Neural cell (in vitro differentiated cells): ENCODE measurements around the gene DOK6. TPM values are rescaled to one million over a fixed set of nuclear protein-coding genes. Genes with fewer than 3 reads are reported as not detected.

ENCODE experiments used
- H2AFZ ChIP-seq: fragments of 200-600, 300-800 bp; sonication (generic), shearing (Covaris generic); 2 replicates; pipeline ENCODE4 v1.6.0; 2014; ENCODE audit warnings: low read depth, mild to moderate bottlenecking, antibody characterized with exemption, low read length, moderate library complexity
- H3F3A ChIP-seq: fragments of 200-600 bp; shearing (Covaris generic); 2 replicates; pipeline ENCODE4 v1.6.1; 2016; ENCODE audit warnings: mild to moderate bottlenecking, moderate library complexity, mixed read lengths, antibody characterized with exemption, low read length; ENCODE audit not compliant: insufficient read depth, poor library complexity, severe bottlenecking
- H3K27ac ChIP-seq: fragments of 200-600, 300-800 bp; sonication (generic), shearing (Covaris generic); 2 replicates; pipeline ENCODE4 v1.5.1; 2014; ENCODE audit warnings: mild to moderate bottlenecking, low read length, moderate library complexity
- H3K27me3 ChIP-seq: fragments of 300-800, 200-600 bp; sonication (generic), shearing (Covaris generic); 2 replicates; pipeline ENCODE4 v1.6.0; 2014; ENCODE audit warnings: mild to moderate bottlenecking, low read depth, low read length, moderate library complexity; ENCODE audit not compliant: insufficient read depth
- H3K36me3 ChIP-seq: fragments of 300-800, 200-600 bp; sonication (generic), shearing (Covaris generic); 2 replicates; pipeline ENCODE4 v1.5.1; 2014; ENCODE audit warnings: mild to moderate bottlenecking, antibody characterized with exemption, low read length, moderate library complexity; ENCODE audit not compliant: insufficient read depth
- H3K4me2 ChIP-seq: fragments of 300-800, 200-600 bp; sonication (generic), shearing (Covaris generic); 2 replicates; pipeline ENCODE4 v1.6.0; 2014; ENCODE audit warnings: mild to moderate bottlenecking, low read length
- H3K4me3 ChIP-seq: fragments of 300-800, 200-600 bp; sonication (generic), shearing (Covaris generic); 2 replicates; pipeline ENCODE4 v1.5.1; 2014; ENCODE audit warnings: mild to moderate bottlenecking, low read length, moderate library complexity
- H3K79me2 ChIP-seq: fragments of 200-600 bp; shearing (Covaris generic); replicated peaks from 2 replicates; pipeline ENCODE4 v1.6.0; 2014; ENCODE audit warnings: mild to moderate bottlenecking, low read length, moderate library complexity; ENCODE audit not compliant: insufficient read depth
- H3K9ac ChIP-seq: fragments of 300-800, 200-600 bp; sonication (generic), shearing (Covaris generic); 2 replicates; pipeline ENCODE4 v1.6.1; 2016; ENCODE audit warnings: mild to moderate bottlenecking, low read length, mixed read lengths
- H3K9me2 ChIP-seq: fragments of 200-600 bp; shearing (Covaris generic); 2 replicates; pipeline ENCODE4 v1.6.1; 2016; ENCODE audit warnings: mild to moderate bottlenecking, low read length, mixed read lengths; ENCODE audit not compliant: insufficient read depth
- H3K9me3 ChIP-seq: fragments of 200-600, 300-800 bp; sonication (generic), shearing (Covaris generic); 2 replicates; pipeline ENCODE4 v1.6.1; 2016; ENCODE audit warnings: mild to moderate bottlenecking, mixed run types, low read length, moderate library complexity, mixed read lengths
- H4K20me1 ChIP-seq: fragments of 200-600 bp; shearing (Covaris generic); 2 replicates; pipeline ENCODE4 v1.6.1; 2016; ENCODE audit warnings: mild to moderate bottlenecking, mixed run types; ENCODE audit not compliant: insufficient read depth
- CTCF ChIP-seq: fragments of 450-650 bp; IDR thresholded peaks from 2 replicates; pipeline ENCODE4 v1.5.1; 2014; ENCODE audit warnings: antibody characterized with exemption, mild to moderate bottlenecking, moderate library complexity; ENCODE audit not compliant: poor library complexity, severe bottlenecking
- EP300 ChIP-seq: fragments of 450-650 bp; conservative IDR thresholded peaks from 2 replicates; pipeline ENCODE4 v1.6.1; 2014; ENCODE audit warnings: antibody characterized with exemption, mild to moderate bottlenecking, moderate library complexity; ENCODE audit not compliant: poor library complexity, severe bottlenecking
- EZH2 ChIP-seq: fragments of 200-600, 300-800 bp; shearing (Covaris generic), sonication (generic); IDR thresholded peaks from 2 replicates; pipeline ENCODE4 v1.6.1; 2014; ENCODE audit warnings: antibody characterized with exemption, low read length, borderline replicate concordance, mild to moderate bottlenecking; ENCODE audit not compliant: insufficient read depth, poor library complexity, severe bottlenecking
- MXI1 ChIP-seq: fragments of 450-650 bp; conservative IDR thresholded peaks from 2 replicates; pipeline ENCODE4 v1.6.1; 2014; ENCODE audit warnings: antibody characterized with exemption, mild to moderate bottlenecking; ENCODE audit not compliant: poor library complexity, severe bottlenecking
- POLR2AphosphoS5 ChIP-seq: IDR thresholded peaks from 2 replicates; pipeline ENCODE4 v1.6.1; 2012
- RAD21 ChIP-seq: fragments of 450-650 bp; conservative IDR thresholded peaks from 2 replicates; pipeline ENCODE4 v1.6.1; 2014; ENCODE audit warnings: antibody characterized with exemption, mild to moderate bottlenecking, moderate library complexity
- REST ChIP-seq: IDR thresholded peaks from 2 replicates; pipeline ENCODE4 v1.6.1; 2012; ENCODE audit warnings: borderline replicate concordance
- SMC3 ChIP-seq: fragments of 450-650 bp; conservative IDR thresholded peaks from 2 replicates; pipeline ENCODE4 v1.6.1; 2014; ENCODE audit warnings: antibody characterized with exemption, mild to moderate bottlenecking, moderate library complexity; ENCODE audit not compliant: poor library complexity
- TAF1 ChIP-seq: IDR thresholded peaks from 2 replicates; pipeline ENCODE4 v1.6.1; 2012; ENCODE audit warnings: low read depth
- polyA plus RNA-seq: library from polyadenylated mRNA; depleted of rRNA; stranded (reverse); fragments of >200 nt; gene quantifications from 2 replicates; pipeline ENCODE4 v1.2.3, GENCODE V29; 2014

DOK6 gene
- polyA plus RNA-seq, 1 donor from 2014 or later, result 9.7 TPM

GRCh38 chr18:69730664-69731063, 330.0 kb downstream of the DOK6 start:
- Histone ChIP-seq H3K9me2 (no peaks in the 10 kb centered on the region), H4K20me1 (no peaks in the 10 kb centered on the region), H3K9me3 (no peaks in the 10 kb centered on the region), H3K36me3 (no peaks in the 10 kb centered on the region), H3K4me3 (no peak overlapping the region), H3K79me2 (no peaks in the 10 kb centered on the region), H3K27ac (no peak overlapping the region), H3F3A (no peaks in the 10 kb centered on the region), H3K27me3 (no peaks in the 10 kb centered on the region), H3K4me2 (no peak overlapping the region), H3K9ac (no peak overlapping the region), H2AFZ (no peak overlapping the region)
- no peak for TF ChIP-seq SMC3
- no peak for TF ChIP-seq REST
- TF ChIP-seq EP300, result no peak
- TF ChIP-seq POLR2AphosphoS5, result no peak
- TF ChIP-seq MXI1, result no peak
- TF ChIP-seq RAD21, result no peak
- no peak for TF ChIP-seq TAF1
- no peak for TF ChIP-seq EZH2
- no peak for TF ChIP-seq CTCF

- H3K9me3 ChIP-seq, result no peaks in the 10 kb centered on the region
- H4K20me1 ChIP-seq, result no peaks in the 10 kb centered on the region
- TF ChIP-seq REST, result no peak
- TF ChIP-seq TAF1, result no peak
- no peak for TF ChIP-seq POLR2AphosphoS5
- no peak for TF ChIP-seq EZH2
- no peak for TF ChIP-seq EP300
- TF ChIP-seq CTCF, result no peak
- TF ChIP-seq SMC3, result no peak
- no peak for TF ChIP-seq MXI1
- H3K79me2 ChIP-seq, result no peaks in the 10 kb centered on the region
- no peaks in the 10 kb centered on the region for H3K9me2 ChIP-seq
- no peak overlapping the region for H3K4me3 ChIP-seq
- no peak overlapping the region for H2AFZ ChIP-seq
- no peaks in the 10 kb centered on the region for H3F3A ChIP-seq
- H3K36me3 ChIP-seq, result no peaks in the 10 kb centered on the region
- no peak overlapping the region for H3K4me2 ChIP-seq
- no peak overlapping the region for H3K9ac ChIP-seq
- H3K27me3 ChIP-seq, result no peaks in the 10 kb centered on the region
- no peak overlapping the region for H3K27ac ChIP-seq
Observed at GRCh38 chr18:69734536-69734935, 333.8 kb downstream of the DOK6 start.
